ENCODE results near the gene ZNF628.

GRCh38 chr19:55456347-55456746 is 20.1 kb upstream of the ZNF628 start:
- TF ChIP-seq GATA2 (IDR thresholded peaks at IDR 0.05; ENCODE audit: low read depth, low read length) (no peak), GATA3 (IDR thresholded peaks at IDR 0.05; ENCODE audit: low read depth, low read length) (no peak)
